ENCODE measurements around the gene FXYD4. TPM values are rescaled to one million over a fixed set of nuclear protein-coding genes. Genes with fewer than 3 reads are reported as not detected.

The FXYD4 gene
- total RNA-seq (1 to 10 TPM in 1 of 2 donors, not detected in 1; 3.9 TPM), polyA plus RNA-seq (1 to 10 TPM in 1 of 2 donors, under 1 TPM in 1; 0.65 to 2.9 TPM)
- long read RNA-seq, donor 1: 0 reads
- long read RNA-seq, donor 2: 0 reads
- long read RNA-seq, donor 3: 0 reads
- long read RNA-seq, donor 4: 0 reads
- long read RNA-seq, donor 5: 0 reads

- ATAC-seq (ENCODE audit: insufficient read depth, low FRiP score): no peak
- H3K4me1 ChIP-seq (ENCODE audit: control insufficient read depth in 5 of 5, insufficient read depth in 5 of 5, low read length in 5 of 5): no peaks in the 10 kb centered on the region
- H3K36me3 ChIP-seq (ENCODE audit: control insufficient read depth in 4 of 4, insufficient read depth in 4 of 4, low read length in 4 of 4): no peaks in the 10 kb centered on the region
- no peak within 1 kb of the TSS for H3K4me3 ChIP-seq
- H3K27ac ChIP-seq (ENCODE audit: low read depth in 1 of 2, low read length in 1 of 2): no peak within 1 kb of the TSS
- H3K27me3 ChIP-seq (ENCODE audit: control insufficient read depth in 3 of 3, insufficient read depth in 3 of 3, low read length in 2 of 3): no peaks in the 10 kb centered on the region
- no peak for DNase-seq
- no peak within 1 kb of the TSS for H3K9ac ChIP-seq (ENCODE audit: insufficient read depth in 1 of 2, low read length in 2 of 2)
- 80 to 89% methylated on average over 13 of the region's 13 CpGs for WGBS, 2 donors
- no peaks in the 10 kb centered on the region for H3K9me3 ChIP-seq (ENCODE audit: control insufficient read depth in 4 of 4, insufficient read depth in 3 of 4, low read length in 3 of 4)
- no peak for TF ChIP-seq CTCF (IDR thresholded peaks at IDR 0.05; ENCODE audit: control extremely low read depth, extremely low read depth)
Measured at GRCh38 chr10:43371418-43371817, at the start of gene FXYD4. FXYD4 (plus strand) TSS chr10:43371636; CDS start chr10:43373747, 2,111 bp downstream.

GRCh38 chr10:43322331-43322730 is 49.1 kb upstream of the FXYD4 start:
- peak; percentile 55 for ATAC-seq (ENCODE audit: insufficient read depth, low FRiP score)
- H3K4me1 ChIP-seq (ENCODE audit: control insufficient read depth in 5 of 5, insufficient read depth in 5 of 5, low read length in 5 of 5): peaks cover 0 to 15% (median 2%) of the 10 kb centered on the region in 5 donors
- H3K27ac ChIP-seq (ENCODE audit: low read depth in 1 of 2, low read length in 1 of 2): peak overlapping the region in 1 of 2 donors; percentile 34
- no peak for TF ChIP-seq CTCF (IDR thresholded peaks at IDR 0.05; ENCODE audit: control extremely low read depth, extremely low read depth)
- no peak for DNase-seq
- no peaks in the 10 kb centered on the region for H3K9me3 ChIP-seq (ENCODE audit: control insufficient read depth in 4 of 4, insufficient read depth in 3 of 4, low read length in 3 of 4)
- H3K9ac ChIP-seq (ENCODE audit: insufficient read depth in 1 of 2, low read length in 2 of 2): no peak overlapping the region
- H3K27me3 ChIP-seq (ENCODE audit: control insufficient read depth in 3 of 3, insufficient read depth in 3 of 3, low read length in 2 of 3): no peaks in the 10 kb centered on the region
- no peaks in the 10 kb centered on the region for H3K36me3 ChIP-seq (ENCODE audit: control insufficient read depth in 4 of 4, insufficient read depth in 4 of 4, low read length in 4 of 4)
- 37 to 45% methylated on average over 14 of the region's 14 CpGs for WGBS, 2 donors
- H3K4me3 ChIP-seq: no peak overlapping the region

- H3K27ac ChIP-seq (ENCODE audit: low read depth in 1 of 2, low read length in 1 of 2): peak overlapping the region in 1 of 2 donors; percentile 34
- H3K4me3 ChIP-seq: no peak overlapping the region
- no peaks in the 10 kb centered on the region for H3K36me3 ChIP-seq (ENCODE audit: control insufficient read depth in 4 of 4, insufficient read depth in 4 of 4, low read length in 4 of 4)
- WGBS, 2 donors: 3 to 7% methylated on average over 26 of the region's 26 CpGs
- peak; percentile 97 for ATAC-seq (ENCODE audit: insufficient read depth, low FRiP score)
- peak; percentile 93 to 95 (median 94) for DNase-seq
- no peak overlapping the region for H3K9ac ChIP-seq (ENCODE audit: insufficient read depth in 1 of 2, low read length in 2 of 2)
- no peaks in the 10 kb centered on the region for H3K27me3 ChIP-seq (ENCODE audit: control insufficient read depth in 3 of 3, insufficient read depth in 3 of 3, low read length in 2 of 3)
- TF ChIP-seq CTCF (IDR thresholded peaks at IDR 0.05; ENCODE audit: control extremely low read depth, extremely low read depth): no peak
- H3K4me1 ChIP-seq (ENCODE audit: control insufficient read depth in 5 of 5, insufficient read depth in 5 of 5, low read length in 5 of 5): peaks cover 0 to 15% (median 2%) of the 10 kb centered on the region in 5 donors
- no peaks in the 10 kb centered on the region for H3K9me3 ChIP-seq (ENCODE audit: control insufficient read depth in 4 of 4, insufficient read depth in 3 of 4, low read length in 3 of 4)
Measured at GRCh38 chr10:43322769-43323168, 48.7 kb upstream of the FXYD4 start.

DNA sequence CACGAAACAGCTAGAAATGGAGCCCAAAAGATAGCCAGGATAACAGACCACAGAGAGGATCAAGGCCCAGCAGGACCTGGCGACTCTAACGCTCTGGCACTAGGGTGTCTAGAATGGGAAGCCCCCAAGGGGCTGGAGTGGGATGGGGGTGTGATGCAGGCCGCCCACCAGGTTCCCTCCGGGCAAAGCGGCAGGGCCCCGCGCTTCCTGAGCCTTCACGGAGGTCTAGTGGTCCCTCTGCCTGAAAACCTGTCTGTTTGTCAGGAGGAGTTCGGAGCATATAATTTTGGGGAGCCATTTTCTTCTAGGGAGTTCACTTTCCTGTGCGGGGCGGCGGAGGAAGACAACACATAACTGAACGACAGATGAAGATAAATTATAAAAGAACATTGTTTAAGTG is 48.2 kb upstream of the FXYD4 start:
- Histone ChIP-seq H3K9ac (ENCODE audit: insufficient read depth in 1 of 2, low read length in 2 of 2) (no peak overlapping the region), H3K27me3 (ENCODE audit: control insufficient read depth in 3 of 3, insufficient read depth in 3 of 3, low read length in 2 of 3) (no peaks in the 10 kb centered on the region), H3K9me3 (ENCODE audit: control insufficient read depth in 4 of 4, insufficient read depth in 3 of 4, low read length in 3 of 4) (no peaks in the 10 kb centered on the region), H3K36me3 (ENCODE audit: control insufficient read depth in 4 of 4, insufficient read depth in 4 of 4, low read length in 4 of 4) (no peaks in the 10 kb centered on the region), H3K4me1 (ENCODE audit: control insufficient read depth in 5 of 5, insufficient read depth in 5 of 5, low read length in 5 of 5) (peaks cover 0 to 15% (median 2%) of the 10 kb centered on the region in 5 donors), H3K27ac (ENCODE audit: low read depth in 1 of 2, low read length in 1 of 2) (peak overlapping the region in 1 of 2 donors; percentile 6), H3K4me3 (no peak overlapping the region)
- DNase-seq (peak in 1 of 3 donors; percentile 10), ATAC-seq (ENCODE audit: insufficient read depth, low FRiP score) (no peak)
- 70 to 76% methylated on average over 14 of the region's 14 CpGs for WGBS, 2 donors
- TF ChIP-seq CTCF (IDR thresholded peaks at IDR 0.05; ENCODE audit: control extremely low read depth, extremely low read depth): no peak

Data from lung (tissue), 16 donors.